ENCODE measurements around the gene FYN. TPM values are rescaled to one million over a fixed set of nuclear protein-coding genes. Genes with fewer than 3 reads are reported as not detected.
A peak's percentile ranks its signal among the peaks of the same experiment; 100 is the strongest.

Gene FYN
- 100 to 1,000 TPM in 1 of 4 donors, 10 to 100 TPM in 3; 55.3 to 249 (median 74.3) TPM for total RNA-seq

- Histone ChIP-seq H3K4me1 (peaks cover 0 to 4% (median 0%) of the 10 kb centered on the region in 4 donors), H3K9me3 (no peaks in the 10 kb centered on the region), H3K4me3 (peak within 1 kb of the TSS; percentile 73 to 87 (median 78)), H3K36me3 (no peaks in the 10 kb centered on the region), H3K27ac (peak within 1 kb of the TSS; percentile 80 to 92 (median 88)), H3K27me3 (no peaks in the 10 kb centered on the region)
- DNase-seq: peak; percentile 94 to 99 (median 98)
- TF ChIP-seq CTCF (IDR thresholded peaks at IDR 0.05) (peak in 5 of 6 experiments; percentile 33 to 56 (median 53)), POLR2A (IDR thresholded peaks at IDR 0.05) (peak; percentile 33 to 77)
Measured at GRCh38 chr6:111873178-111874024, at the start of gene FYN. Gene FYN (minus strand): TSS chr6:111873452. CDS start chr6:111720051, 153,401 bp downstream.

- Histone ChIP-seq H3K27ac (no peak overlapping the region), H3K4me3 (no peak overlapping the region), H3K27me3 (no peaks in the 10 kb centered on the region), H3K36me3 (no peaks in the 10 kb centered on the region), H3K4me1 (no peaks in the 10 kb centered on the region), H3K9me3 (no peaks in the 10 kb centered on the region)
- TF ChIP-seq CTCF (IDR thresholded peaks at IDR 0.05): no peak
- TF ChIP-seq POLR2A (IDR thresholded peaks at IDR 0.05): no peak
- DNase-seq: no peak
Measured at GRCh38 chr6:111922454-111923297, 49.4 kb upstream of the FYN start.

- no peaks in the 10 kb centered on the region for H3K27me3 ChIP-seq
- H3K4me3 ChIP-seq: no peak overlapping the region
- H3K27ac ChIP-seq: no peak overlapping the region
- TF ChIP-seq POLR2A (IDR thresholded peaks at IDR 0.05) (no peak), CTCF (IDR thresholded peaks at IDR 0.05) (no peak)
- H3K9me3 ChIP-seq: no peaks in the 10 kb centered on the region
- no peak for DNase-seq
- no peaks in the 10 kb centered on the region for H3K36me3 ChIP-seq
- H3K4me1 ChIP-seq: no peaks in the 10 kb centered on the region
Measured at GRCh38 chr6:111921103-111921502, 47.9 kb upstream of the FYN start.

- Histone ChIP-seq H3K4me1 (no peaks in the 10 kb centered on the region), H3K9me3 (no peaks in the 10 kb centered on the region), H3K27me3 (no peaks in the 10 kb centered on the region), H3K4me3 (no peak overlapping the region), H3K36me3 (no peaks in the 10 kb centered on the region), H3K27ac (no peak overlapping the region)
- TF ChIP-seq CTCF (IDR thresholded peaks at IDR 0.05) (no peak), POLR2A (IDR thresholded peaks at IDR 0.05) (no peak)
- DNase-seq: no peak
Measured at GRCh38 chr6:111920578-111920977, 47.3 kb upstream of the FYN start.

- H3K4me3 ChIP-seq: no peak overlapping the region
- TF ChIP-seq POLR2A (IDR thresholded peaks at IDR 0.05): no peak
- no peak for TF ChIP-seq CTCF (IDR thresholded peaks at IDR 0.05)
- no peaks in the 10 kb centered on the region for H3K27me3 ChIP-seq
- H3K36me3 ChIP-seq: no peaks in the 10 kb centered on the region
- no peak for DNase-seq
- H3K9me3 ChIP-seq: no peaks in the 10 kb centered on the region
- H3K4me1 ChIP-seq: no peaks in the 10 kb centered on the region
- no peak overlapping the region for H3K27ac ChIP-seq
Measured at GRCh38 chr6:111918825-111919224, 45.6 kb upstream of the FYN start.
